HepG2 (cell line): ENCODE data around the gene REEP6. TPM values are rescaled to one million over a fixed set of nuclear protein-coding genes. Genes with fewer than 3 reads are reported as not detected.

Experiments
- DPF2 ChIP-seq: sonication (generic); formaldehyde crosslinking; IDR thresholded peaks from 2 replicates; pipeline ENCODE4 v1.4.0; 2020; ENCODE audit warnings: mild to moderate bottlenecking, low read depth, missing genetic modification reagents, borderline replicate concordance
- HMGA1 ChIP-seq: sonication (generic); formaldehyde crosslinking; conservative IDR thresholded peaks from 2 replicates; pipeline ENCODE4 v1.4.0; 2020; ENCODE audit warnings: missing genetic modification reagents
- PRMT3 ChIP-seq: sonication (generic); formaldehyde crosslinking; IDR thresholded peaks from 2 replicates; pipeline ENCODE4 v1.8.1; 2022; ENCODE audit warnings: low read depth, mild to moderate bottlenecking, moderate library complexity, missing genetic modification reagents, borderline replicate concordance
- RORA ChIP-seq: sonication (generic); formaldehyde crosslinking; IDR thresholded peaks from 2 replicates; pipeline ENCODE4 v1.5.0; 2020; ENCODE audit warnings: mild to moderate bottlenecking, missing genetic modification reagents, moderate library complexity
- SIX4 ChIP-seq: sonication (generic); formaldehyde crosslinking; IDR thresholded peaks from 2 replicates; pipeline ENCODE4 v1.4.0; 2020; ENCODE audit warnings: missing genetic modification reagents
- SNAPC2 ChIP-seq: sonication (generic); formaldehyde crosslinking; IDR thresholded peaks from 2 replicates; pipeline ENCODE4 v1.8.1; 2022; ENCODE audit warnings: mild to moderate bottlenecking, missing genetic modification reagents
- STAT5B ChIP-seq: sonication (generic); formaldehyde crosslinking; IDR thresholded peaks from 2 replicates; pipeline ENCODE4 v1.4.0; 2020; ENCODE audit warnings: missing genetic modification reagents
- THAP11 ChIP-seq: IDR thresholded peaks from 2 replicates; pipeline ENCODE4 v1.6.1; 2016; ENCODE audit warnings: missing biosample characterization, missing genetic modification reagents
- ZNF432 ChIP-seq: sonication (generic); formaldehyde crosslinking; IDR thresholded peaks from 2 replicates; pipeline ENCODE4 v1.5.0; 2020; ENCODE audit warnings: missing genetic modification reagents, mild to moderate bottlenecking, borderline replicate concordance
- ZNF552 ChIP-seq: sonication (generic); formaldehyde crosslinking; IDR thresholded peaks from 2 replicates; pipeline ENCODE4 v1.9.0; 2022; ENCODE audit warnings: missing genetic modification reagents, mild to moderate bottlenecking, borderline replicate concordance
- ZNF564 ChIP-seq: sonication (generic); formaldehyde crosslinking; IDR thresholded peaks from 2 replicates; pipeline ENCODE4 v1.8.1; 2023; ENCODE audit warnings: mild to moderate bottlenecking, missing genetic modification reagents
- ZNF567 ChIP-seq: sonication (generic); formaldehyde crosslinking; IDR thresholded peaks from 2 replicates; pipeline ENCODE4 v1.8.1; 2023; ENCODE audit warnings: mild to moderate bottlenecking, missing genetic modification reagents, borderline replicate concordance
- ZSCAN12 ChIP-seq: sonication (generic); formaldehyde crosslinking; IDR thresholded peaks from 2 replicates; pipeline ENCODE4 v1.9.0; 2021; ENCODE audit warnings: mild to moderate bottlenecking, missing genetic modification reagents
- ZSCAN9 ChIP-seq: IDR thresholded peaks from 2 replicates; pipeline ENCODE4 v1.6.1; 2016; ENCODE audit warnings: borderline replicate concordance
- polyA plus RNA-seq, 8 experiments: library from polyadenylated mRNA; depleted of rRNA in 3 of 8; stranded (reverse) in 7 of 8; unstranded in 1 of 8; fragments of >200 nt; fragmentation: Illumina TruSeq in 4 of 8; extraction: Trizol in 4 of 8; gene quantifications; 2 replicates each; pipeline versions ENCODE4 v1.2.1 to v1.2.3, GENCODE V29; 2011 to 2016; ENCODE audit warnings: low read depth in 4 of 8, missing spikeins in 1 of 8, mixed read lengths in 1 of 8; ENCODE audit not compliant: insufficient read depth in 1 of 8
- total RNA-seq, 5 experiments: library from RNA; depleted of rRNA; stranded (reverse); fragments of >200 nt; fragmentation: Illumina TruSeq; extraction: Trizol; gene quantifications; 2 replicates each; pipeline ENCODE4 v1.2.3, GENCODE V29; 2016; ENCODE audit warnings: low read depth in 1 of 5
- TF ChIP-seq, protein P1 (sequence below): sonication (generic); formaldehyde crosslinking; IDR thresholded peaks from 2 replicates; pipeline ENCODE4 v1.4.0; 2020; ENCODE audit warnings: missing genetic modification reagents
- TF ChIP-seq, protein P2 (sequence below): IDR thresholded peaks from 2 replicates; pipeline ENCODE4 v1.6.1; 2016; ENCODE audit warnings: mild to moderate bottlenecking, missing biosample characterization, missing genetic modification reagents
- TF ChIP-seq, protein P3 (sequence below): sonication (generic); formaldehyde crosslinking; IDR thresholded peaks from 2 replicates; pipeline ENCODE4 v1.4.0; 2020; ENCODE audit warnings: missing genetic modification reagents
- TF ChIP-seq, protein P4 (sequence below): sonication (generic); formaldehyde crosslinking; IDR thresholded peaks from 2 replicates; pipeline ENCODE4 v1.5.1; 2020; ENCODE audit warnings: missing genetic modification reagents, mild to moderate bottlenecking, borderline replicate concordance
- TF ChIP-seq, protein P5 (sequence below): sonication (generic); formaldehyde crosslinking; IDR thresholded peaks from 2 replicates; pipeline ENCODE4 v1.9.0; 2021; ENCODE audit warnings: missing genetic modification reagents, borderline replicate concordance

The REEP6 gene
- total and polyA plus RNA-seq, 2 of the 13 experiments (the other 11 are each of a cell fraction or from before 2014, with no cell fraction given): 10.0 to 28.8 TPM

DNA sequence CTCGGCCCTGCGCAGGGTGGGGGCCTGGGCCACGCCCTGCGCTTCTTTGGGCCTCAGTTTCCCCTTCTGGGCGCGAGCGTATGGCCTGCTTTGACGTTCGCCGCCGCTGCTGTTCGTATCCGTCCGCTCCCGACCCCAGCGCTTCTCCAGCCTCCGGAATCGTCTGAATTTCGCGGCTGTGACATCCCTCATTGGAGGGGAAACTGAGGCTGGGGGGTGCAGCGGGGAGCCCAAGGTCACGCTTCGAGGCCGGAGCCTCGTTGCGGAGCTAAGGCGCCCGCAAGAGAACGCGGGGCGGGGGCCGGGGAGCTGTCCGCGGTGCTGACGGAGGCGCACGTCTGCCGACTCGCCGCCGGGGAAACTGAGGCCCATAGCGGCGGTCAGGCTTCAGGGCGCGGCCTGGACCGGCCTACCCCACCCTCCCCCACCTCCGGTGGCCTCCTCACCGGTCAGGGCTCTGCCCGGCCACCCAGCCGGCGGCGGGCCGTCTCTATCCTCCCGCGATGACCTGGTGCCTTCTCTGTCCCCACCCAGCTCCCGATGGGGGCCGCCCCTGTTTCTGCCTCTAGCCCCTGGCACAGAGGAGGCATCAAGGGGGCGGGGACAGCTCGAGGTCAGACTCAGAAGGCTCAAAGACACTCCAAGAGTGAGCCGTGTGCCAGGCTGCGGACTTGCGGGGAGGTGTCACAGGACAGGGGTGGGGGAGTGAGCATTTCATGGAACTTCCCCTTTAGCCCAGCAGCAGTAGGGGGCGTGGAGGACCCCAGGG is 44.1 kb upstream of the REEP6 start (continued):
- TF ChIP-seq, protein P1, sequence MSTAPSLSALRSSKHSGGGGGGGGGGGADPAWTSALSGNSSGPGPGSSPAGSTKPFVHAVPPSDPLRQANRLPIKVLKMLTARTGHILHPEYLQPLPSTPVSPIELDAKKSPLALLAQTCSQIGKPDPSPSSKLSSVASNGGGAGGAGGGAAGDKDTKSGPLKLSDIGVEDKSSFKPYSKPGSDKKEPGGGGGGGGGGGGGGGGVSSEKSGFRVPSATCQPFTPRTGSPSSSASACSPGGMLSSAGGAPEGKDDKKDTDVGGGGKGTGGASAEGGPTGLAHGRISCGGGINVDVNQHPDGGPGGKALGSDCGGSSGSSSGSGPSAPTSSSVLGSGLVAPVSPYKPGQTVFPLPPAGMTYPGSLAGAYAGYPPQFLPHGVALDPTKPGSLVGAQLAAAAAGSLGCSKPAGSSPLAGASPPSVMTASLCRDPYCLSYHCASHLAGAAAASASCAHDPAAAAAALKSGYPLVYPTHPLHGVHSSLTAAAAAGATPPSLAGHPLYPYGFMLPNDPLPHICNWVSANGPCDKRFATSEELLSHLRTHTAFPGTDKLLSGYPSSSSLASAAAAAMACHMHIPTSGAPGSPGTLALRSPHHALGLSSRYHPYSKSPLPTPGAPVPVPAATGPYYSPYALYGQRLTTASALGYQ (CRISPR knock-in tag): no peak
- TF ChIP-seq SNAPC2 (CRISPR knock-in tag) (no peak), ZNF564 (CRISPR knock-in tag) (0 out of 2 replicates have a peak, but pooled peaks have one; percentile 41), THAP11 (CRISPR knock-in tag) (peak; percentile 40; the same call in 1 of the 2 replicates), SIX4 (CRISPR knock-in tag) (no peak), ZSCAN12 (CRISPR knock-in tag) (no peak), ZNF567 (CRISPR knock-in tag) (no peak), DPF2 (CRISPR knock-in tag) (no peak), PRMT3 (0 out of 2 replicates have a peak, but pooled peaks have one; percentile 48), RORA (no peak), HMGA1 (CRISPR knock-in tag) (no peak), ZNF432 (CRISPR knock-in tag) (no peak), STAT5B (peak; percentile 66; the same call in 1 of the 2 replicates), ZNF552 (CRISPR knock-in tag) (no peak), ZSCAN9 (CRISPR knock-in tag) (0 out of 2 replicates have a peak, but pooled peaks have one; percentile 45)
- TF ChIP-seq, protein P2, sequence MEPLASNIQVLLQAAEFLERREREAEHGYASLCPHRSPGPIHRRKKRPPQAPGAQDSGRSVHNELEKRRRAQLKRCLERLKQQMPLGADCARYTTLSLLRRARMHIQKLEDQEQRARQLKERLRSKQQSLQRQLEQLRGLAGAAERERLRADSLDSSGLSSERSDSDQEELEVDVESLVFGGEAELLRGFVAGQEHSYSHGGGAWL (CRISPR knock-in tag): peak; percentile 83
- TF ChIP-seq, protein P3, sequence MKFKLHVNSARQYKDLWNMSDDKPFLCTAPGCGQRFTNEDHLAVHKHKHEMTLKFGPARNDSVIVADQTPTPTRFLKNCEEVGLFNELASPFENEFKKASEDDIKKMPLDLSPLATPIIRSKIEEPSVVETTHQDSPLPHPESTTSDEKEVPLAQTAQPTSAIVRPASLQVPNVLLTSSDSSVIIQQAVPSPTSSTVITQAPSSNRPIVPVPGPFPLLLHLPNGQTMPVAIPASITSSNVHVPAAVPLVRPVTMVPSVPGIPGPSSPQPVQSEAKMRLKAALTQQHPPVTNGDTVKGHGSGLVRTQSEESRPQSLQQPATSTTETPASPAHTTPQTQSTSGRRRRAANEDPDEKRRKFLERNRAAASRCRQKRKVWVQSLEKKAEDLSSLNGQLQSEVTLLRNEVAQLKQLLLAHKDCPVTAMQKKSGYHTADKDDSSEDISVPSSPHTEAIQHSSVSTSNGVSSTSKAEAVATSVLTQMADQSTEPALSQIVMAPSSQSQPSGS (CRISPR knock-in tag): no peak
- TF ChIP-seq, protein P4, sequence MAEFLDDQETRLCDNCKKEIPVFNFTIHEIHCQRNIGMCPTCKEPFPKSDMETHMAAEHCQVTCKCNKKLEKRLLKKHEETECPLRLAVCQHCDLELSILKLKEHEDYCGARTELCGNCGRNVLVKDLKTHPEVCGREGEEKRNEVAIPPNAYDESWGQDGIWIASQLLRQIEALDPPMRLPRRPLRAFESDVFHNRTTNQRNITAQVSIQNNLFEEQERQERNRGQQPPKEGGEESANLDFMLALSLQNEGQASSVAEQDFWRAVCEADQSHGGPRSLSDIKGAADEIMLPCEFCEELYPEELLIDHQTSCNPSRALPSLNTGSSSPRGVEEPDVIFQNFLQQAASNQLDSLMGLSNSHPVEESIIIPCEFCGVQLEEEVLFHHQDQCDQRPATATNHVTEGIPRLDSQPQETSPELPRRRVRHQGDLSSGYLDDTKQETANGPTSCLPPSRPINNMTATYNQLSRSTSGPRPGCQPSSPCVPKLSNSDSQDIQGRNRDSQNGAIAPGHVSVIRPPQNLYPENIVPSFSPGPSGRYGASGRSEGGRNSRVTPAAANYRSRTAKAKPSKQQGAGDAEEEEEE (CRISPR knock-in tag): no peak
- TF ChIP-seq, protein P5, sequence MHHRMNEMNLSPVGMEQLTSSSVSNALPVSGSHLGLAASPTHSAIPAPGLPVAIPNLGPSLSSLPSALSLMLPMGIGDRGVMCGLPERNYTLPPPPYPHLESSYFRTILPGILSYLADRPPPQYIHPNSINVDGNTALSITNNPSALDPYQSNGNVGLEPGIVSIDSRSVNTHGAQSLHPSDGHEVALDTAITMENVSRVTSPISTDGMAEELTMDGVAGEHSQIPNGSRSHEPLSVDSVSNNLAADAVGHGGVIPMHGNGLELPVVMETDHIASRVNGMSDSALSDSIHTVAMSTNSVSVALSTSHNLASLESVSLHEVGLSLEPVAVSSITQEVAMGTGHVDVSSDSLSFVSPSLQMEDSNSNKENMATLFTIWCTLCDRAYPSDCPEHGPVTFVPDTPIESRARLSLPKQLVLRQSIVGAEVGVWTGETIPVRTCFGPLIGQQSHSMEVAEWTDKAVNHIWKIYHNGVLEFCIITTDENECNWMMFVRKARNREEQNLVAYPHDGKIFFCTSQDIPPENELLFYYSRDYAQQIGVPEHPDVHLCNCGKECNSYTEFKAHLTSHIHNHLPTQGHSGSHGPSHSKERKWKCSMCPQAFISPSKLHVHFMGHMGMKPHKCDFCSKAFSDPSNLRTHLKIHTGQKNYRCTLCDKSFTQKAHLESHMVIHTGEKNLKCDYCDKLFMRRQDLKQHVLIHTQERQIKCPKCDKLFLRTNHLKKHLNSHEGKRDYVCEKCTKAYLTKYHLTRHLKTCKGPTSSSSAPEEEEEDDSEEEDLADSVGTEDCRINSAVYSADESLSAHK (CRISPR knock-in tag): no peak
